GM19395 (cell line): ENCODE data around the gene TTC28.

Source experiments
- ATAC-seq: cut with Tn5 transposase; IDR thresholded peaks from one replicate; pipeline ENCODE4 v1.9.1; 2021; ENCODE audit warnings: mild to moderate bottlenecking, moderate library complexity; ENCODE audit not compliant: unreplicated experiment

TTC28 gene

DNA sequence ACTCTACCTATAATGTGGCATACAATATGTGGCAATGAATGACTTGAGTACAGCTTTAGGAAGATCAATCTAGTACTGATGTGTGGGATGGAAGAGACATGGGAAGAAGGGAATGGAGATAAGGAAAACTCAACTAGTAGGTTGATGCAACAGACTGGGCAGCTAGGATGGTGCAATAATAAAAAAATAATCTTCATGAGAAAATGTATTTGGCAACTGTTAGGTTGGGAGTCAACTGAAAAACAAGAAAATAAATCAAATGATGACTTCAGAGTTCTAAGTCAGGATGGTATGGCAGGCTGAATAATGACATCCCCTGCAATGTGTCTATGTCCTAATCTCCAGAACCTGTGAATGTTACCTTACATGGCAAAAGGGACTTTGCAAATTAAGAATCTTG lies 523.8 kb downstream of the TTC28 start:
- no peak for ATAC-seq

DNA sequence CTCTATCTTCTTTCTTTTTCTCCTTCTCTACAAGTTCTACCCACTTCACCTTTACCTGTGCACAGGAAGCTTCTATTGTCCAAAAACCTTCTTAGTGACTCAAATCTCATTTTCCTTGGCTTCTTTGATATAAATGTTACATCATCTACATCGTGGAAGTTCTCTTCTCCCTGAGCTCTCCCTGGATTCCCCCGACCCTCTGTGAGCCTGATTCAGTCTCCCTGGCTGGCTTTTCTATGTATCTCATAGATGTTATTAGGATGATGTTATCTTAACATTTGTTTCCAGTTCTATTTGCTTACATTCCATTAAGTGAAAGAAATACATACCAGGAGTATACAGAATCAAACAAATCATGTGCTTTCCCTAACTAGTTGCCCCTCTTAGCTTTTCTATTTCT lies 524.8 kb downstream of the TTC28 start:
- no peak for ATAC-seq

DNA sequence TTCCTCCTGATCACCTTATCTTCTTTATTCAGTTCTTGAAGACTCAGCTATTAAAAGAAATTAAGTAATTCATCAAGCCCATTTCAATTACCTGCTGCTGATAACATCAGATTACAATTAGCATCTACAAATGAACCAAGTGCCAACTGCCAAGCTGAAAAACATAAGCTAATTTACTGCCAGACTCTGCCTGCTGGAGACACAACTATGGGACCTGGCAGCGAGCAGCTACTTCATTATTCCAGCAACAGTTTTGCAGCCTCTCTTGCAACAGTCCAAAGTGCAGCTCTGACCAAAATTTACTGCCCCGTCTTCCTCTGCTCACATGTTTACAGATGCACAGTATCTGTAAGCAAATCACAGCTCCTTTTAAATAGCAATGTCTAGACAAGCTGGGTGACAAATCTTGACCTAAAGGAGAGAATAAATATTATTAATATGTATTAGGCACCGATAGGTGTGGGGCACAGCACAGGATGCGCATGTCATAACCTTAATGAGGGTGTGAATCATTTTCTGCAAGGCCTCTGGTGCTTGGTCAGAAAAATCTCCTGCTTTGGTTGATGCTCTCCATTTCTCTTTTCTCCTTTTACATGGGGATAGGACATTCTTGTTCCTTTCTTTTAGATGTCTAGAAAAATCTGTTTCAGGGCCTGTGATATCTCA lies 528.4 kb downstream of the TTC28 start:
- ATAC-seq, result no peak

DNA sequence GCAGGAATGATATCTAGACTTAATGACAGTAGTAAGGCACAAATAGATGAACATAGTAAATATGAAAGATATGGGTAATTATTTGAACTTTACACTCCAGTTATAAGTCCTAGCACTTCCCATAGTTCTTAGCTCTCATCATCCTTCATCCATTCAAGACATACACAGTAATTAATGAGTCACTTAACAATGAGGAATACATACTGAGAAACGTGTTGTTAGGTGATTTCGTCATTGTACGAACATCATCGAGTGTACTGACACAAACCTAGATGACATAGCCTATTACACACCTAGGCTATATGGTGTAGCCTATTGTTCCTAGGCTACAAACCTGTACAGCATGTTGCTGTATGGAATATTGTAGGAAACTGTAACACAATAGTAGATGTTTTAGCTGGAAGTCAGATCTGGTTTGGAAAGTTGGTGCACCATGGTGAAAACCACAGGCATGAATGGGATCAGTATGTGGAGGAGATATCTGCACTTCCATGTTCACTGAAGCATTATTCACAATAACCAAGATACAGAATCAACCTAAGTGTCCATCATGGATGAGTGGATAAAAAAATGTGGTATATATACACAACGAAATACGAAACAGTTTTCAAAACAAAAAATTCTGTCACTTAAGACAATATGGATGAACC lies 530.7 kb downstream of the TTC28 start:
- ATAC-seq, result no peak

DNA sequence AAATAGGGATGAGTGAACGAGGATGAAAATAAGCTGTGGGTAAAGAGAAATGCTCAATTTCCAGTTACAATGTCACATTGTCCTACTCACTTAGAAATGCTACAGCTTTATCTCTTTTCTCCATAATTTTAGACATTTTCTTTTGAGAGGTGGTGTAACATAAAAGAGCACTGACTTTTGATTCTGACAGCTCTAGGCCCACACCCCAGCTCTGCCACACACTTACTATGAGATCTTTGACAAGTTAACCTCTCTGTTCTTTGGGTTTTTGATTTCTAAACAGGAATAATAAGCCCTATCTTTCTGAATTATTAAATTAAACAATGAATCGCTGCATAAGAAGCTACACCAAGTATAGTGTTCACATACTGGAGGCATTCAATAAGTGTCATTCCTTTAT lies 532.2 kb downstream of the TTC28 start:
- ATAC-seq, result no peak

DNA sequence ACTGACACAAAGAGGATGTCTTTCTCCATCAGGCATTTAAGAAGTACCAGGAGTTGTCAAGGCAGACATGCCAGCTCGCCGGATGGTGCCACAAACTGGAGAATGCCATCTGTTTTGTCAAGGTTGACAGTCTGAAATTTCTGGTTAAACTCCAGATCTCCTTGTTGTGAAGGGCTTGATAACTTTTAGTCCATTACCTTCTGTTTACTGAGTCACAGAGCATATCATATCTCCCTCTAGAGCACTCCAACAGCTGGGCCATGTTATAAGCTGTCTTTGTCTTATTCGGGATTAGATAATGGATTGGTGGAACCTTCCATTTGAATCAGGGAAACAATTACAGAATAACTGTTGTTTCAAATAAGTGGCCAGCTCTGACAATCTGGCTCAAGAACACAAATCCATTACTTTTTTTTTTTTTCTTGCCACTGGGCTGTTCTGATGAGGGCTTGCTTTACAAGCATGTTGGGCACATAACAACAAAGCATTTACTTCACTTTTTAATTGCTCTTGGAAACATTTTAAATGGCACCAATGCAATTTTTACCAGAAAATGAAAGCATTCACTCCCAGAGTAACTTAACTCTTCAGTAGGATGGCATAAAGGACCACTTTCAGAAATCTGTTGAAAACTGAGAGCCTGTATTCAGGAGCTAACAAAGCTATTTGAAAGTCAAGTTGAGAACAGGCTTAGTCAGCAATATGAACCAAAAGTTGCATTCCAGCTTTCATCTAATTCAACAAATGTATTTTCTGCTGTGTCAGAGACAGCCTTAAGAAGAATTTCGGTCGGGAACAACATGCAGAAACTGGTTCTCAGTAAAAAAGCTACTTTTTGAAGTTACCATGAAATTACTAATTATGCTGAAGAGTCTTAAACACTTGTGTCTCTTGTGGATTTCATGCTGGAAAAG lies 533.0 kb downstream of the TTC28 start:
- ATAC-seq, result no peak

DNA sequence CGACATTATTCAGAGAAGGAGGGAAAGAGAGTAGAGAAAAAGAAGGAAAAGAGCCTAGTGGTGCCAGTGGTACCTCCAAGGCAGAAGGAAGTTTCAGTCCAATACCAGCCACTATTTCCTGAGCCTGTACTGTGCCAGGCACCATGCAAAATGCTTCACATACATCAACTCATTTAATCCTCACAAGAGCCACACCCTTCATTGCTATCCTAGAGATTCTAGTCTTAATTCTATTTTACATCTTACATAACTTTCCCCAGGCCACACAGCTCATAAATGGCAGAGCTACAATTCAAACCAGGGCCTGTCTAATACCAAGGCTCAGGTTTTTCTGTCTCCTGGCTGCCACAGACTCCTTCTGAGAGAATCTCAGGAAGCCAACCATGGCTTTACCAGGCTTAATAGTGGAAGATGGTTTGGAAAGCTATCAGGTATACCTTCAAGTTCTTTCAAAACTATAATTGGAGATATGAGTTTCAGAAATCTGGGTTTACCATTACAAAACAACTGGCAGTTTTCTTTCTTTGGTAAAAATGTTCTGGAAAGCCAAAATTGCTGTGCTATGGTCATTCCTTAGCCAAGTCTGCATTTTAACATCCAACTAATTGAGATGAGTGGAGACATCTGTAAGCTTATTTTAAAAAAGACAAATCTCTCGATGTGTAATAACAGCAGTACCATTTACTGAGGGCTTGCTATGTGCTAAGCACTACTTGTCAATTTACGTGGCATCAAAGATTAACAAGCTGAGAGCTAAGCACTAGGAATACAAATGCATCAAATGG lies 535.5 kb downstream of the TTC28 start:
- ATAC-seq, result no peak

DNA sequence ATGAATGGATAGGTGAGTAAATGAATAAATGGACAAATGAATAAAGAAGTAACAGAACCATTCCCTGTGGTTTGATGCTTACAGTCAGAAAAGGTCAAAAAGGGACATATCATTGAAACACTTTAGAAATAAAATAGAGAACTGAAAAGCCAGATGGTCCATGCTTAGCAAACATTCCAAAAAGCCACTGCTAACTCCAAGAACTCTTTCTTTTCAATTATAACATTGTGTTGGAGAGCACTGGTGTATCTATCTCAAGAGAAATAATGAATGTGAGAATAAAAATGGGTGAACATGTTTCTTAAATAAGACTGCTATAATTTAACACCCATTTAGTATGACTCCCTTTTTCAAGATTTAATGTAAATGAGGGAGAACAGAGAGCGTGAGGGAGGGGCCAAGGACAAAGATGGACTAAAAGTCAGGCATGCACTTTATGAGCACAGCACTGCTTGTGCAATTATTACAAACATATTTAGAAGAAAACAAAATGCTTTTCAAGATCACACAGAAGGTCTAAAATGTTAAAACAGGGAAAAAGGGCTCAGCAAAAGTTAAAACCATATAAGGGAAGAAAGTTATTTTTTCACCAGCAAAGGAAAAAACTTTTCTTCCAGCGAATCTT lies 536.3 kb downstream of the TTC28 start:
- no peak for ATAC-seq

DNA sequence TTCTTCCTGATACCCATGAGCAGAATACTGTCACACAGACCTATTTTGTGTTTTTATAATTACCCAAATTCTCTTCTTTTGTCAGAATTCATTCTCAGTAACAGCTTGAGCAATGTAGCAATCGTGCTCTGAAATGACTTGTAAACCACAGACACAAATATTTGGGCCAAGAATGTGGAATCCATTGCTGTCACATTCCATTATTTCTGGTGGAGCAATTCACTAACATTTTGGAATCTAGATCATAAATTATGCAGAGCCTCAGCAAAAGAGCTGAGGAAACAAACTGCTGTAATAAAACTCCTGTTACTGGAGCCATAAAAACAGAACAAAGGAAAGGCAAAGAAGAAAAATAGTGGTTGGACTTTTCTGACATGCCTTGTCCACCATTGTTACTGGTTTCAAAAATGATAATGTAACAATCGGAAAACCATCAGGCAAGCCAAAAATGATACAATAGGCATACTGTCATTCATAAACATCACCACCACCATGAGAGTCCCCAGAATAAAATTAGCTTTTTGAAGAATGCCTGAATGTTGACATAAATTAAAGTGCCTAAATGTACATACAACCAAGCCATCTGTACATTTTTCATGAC lies 537.2 kb downstream of the TTC28 start:
- ATAC-seq, result no peak

DNA sequence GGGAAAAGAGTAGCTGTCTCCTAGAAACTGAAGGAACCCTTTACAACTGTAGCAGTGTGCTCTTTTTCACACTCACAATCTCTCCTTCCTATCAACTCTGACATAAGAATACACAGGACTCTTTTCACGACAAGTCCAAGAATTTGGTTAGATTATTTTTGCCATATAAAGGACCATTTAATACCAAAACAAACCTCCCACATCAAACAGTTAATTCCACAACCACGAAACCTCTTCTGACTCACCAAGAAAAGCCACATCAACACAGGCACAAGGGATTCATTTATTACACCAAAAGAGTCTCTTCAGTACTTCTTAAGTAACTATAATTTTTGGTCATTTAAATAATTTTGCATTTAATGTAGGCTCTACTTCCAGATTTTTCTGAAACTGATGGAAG lies 538.0 kb downstream of the TTC28 start:
- ATAC-seq, result no peak

DNA sequence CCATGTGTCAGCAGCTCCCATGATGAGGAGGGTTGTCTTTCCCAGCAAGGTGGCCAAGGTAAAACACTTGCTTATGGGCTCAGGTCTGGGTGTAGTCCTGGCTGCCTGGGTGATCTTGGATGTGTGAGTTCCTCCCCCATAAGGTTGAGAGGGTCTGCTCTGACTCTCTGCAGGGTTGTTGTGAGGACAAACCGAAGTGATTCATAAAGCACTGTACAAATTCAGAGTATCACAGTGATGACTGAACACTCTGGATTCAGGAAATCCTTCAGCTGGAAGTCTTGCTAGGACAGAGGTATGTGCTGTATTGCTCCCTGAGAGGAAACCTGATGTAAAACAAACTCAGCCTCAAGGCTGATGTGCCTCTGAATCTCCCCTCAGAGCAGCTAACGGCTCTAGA lies 539.7 kb downstream of the TTC28 start:
- no peak for ATAC-seq

DNA sequence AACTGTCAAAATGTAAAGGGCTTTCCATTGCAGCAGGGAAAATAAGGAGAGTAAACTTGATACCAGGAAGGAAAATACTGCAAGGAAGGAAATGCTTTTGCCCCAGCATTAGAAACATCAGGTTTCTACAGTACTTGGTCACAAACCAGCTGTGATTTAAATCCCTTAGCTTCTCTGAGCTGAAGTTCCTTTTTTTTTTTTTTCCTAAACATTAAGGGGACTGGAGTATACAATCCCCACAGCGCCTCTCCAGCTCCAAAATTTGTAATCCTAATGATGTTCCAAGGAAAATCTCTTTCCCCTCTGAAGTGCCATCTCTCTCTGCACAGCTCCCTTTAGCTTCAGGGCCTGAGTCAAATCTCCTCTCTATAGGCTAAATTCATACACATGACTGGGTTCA lies 540.1 kb downstream of the TTC28 start:
- no peak for ATAC-seq

DNA sequence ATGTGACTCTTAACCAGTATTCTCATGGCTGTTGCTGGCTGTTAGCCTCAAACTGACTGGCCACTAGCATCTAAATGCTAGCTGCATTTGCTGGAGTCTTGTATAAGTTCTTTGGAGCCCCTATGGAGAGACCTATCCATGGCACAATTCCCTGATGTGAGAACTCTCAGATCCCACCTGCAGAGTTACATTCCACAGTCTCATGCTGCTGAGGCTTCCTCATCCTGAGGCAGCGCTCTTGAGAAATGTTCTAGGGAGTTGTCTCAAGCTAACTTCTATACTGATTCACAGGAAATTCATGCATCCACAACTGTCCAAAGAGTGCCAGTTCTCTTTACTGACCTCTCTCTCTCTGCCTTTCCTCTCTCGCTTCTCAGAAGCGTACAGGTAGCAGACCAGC lies 542.6 kb downstream of the TTC28 start:
- no peak for ATAC-seq

DNA sequence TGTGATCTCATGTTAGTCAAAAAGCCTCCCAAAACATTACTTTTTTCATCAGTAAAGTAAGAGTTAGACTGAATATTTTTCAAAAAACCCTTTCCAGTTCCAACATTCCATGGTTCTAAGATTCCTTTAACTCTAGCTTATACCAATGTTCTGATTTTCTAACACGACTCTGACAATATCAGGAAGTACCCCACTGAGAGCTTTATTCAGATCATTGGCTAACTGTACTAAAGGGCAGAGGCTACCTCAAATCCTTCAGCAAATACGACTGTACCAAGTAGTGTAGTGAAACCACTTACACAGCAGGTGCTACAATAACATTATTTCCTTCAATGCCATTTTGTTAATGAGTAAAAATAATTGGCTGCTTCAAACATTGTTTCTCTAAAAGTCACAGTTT lies 547.2 kb downstream of the TTC28 start:
- ATAC-seq, result no peak

DNA sequence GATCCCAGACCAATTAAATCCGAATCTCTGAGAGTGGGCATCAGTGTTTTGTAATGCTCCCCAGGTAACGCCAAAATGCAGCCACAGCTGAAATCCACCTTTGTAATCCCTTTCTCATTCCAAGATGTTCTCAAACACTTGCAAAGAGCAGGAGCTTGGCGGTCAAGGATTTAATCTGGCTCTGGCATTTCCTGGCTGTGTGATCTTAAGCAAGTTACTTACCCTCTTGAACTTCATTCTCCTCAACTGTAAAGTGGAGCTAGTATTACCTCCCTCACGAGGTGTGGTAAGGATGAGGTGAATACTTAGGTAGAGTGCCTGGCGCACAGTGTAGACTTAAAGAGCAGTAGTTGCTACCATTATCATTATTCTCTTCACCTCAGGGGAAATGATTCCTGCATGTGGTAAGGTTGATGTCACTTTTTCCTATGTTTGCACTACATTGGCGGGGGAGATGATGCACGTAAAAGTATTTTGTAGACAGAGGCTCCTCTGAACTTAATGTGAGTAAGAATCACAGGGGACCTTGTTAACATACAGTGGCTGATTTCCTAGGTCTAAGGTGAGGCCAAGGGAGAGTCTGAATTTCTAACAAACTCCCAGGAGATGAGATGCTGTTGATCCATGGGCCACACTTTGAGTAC lies 550.2 kb downstream of the TTC28 start:
- no peak for ATAC-seq

DNA sequence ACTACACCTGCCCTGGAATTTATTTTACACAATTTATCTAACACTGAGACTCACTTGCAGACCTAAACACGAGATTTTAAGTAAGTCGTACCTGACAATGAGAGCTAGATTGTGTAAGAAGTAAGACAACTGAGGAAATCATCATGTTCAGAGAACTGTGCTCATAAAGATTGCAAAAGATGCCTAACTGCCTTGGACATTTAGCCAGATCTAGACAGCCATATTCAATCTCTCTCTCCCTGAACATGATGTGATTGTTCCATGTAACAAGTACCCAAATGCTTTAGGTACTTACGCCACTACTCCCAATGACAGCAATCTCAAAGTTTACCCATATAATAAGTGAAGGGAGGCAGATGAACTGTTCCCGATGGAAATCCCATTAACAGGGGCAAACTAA lies 550.8 kb downstream of the TTC28 start:
- no peak for ATAC-seq

DNA sequence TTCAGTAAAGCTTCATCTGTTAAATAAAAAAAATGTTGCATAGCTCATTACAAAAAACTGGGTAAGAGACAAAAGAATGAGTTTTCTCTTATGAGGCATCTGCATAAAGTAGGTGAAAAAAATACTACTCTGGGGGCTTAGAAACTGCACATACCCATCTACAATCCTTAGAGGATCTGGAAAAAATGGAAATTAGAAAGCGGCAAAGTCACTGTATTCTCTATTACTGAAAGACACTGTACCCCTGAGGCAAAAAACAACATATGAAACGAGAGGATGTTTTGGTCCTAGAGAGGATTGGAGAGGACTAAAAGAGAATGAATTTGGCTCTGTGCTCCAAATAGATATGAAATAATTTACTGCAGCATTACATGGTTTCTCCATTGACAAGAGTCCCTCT lies 553.8 kb downstream of the TTC28 start:
- ATAC-seq, result no peak

DNA sequence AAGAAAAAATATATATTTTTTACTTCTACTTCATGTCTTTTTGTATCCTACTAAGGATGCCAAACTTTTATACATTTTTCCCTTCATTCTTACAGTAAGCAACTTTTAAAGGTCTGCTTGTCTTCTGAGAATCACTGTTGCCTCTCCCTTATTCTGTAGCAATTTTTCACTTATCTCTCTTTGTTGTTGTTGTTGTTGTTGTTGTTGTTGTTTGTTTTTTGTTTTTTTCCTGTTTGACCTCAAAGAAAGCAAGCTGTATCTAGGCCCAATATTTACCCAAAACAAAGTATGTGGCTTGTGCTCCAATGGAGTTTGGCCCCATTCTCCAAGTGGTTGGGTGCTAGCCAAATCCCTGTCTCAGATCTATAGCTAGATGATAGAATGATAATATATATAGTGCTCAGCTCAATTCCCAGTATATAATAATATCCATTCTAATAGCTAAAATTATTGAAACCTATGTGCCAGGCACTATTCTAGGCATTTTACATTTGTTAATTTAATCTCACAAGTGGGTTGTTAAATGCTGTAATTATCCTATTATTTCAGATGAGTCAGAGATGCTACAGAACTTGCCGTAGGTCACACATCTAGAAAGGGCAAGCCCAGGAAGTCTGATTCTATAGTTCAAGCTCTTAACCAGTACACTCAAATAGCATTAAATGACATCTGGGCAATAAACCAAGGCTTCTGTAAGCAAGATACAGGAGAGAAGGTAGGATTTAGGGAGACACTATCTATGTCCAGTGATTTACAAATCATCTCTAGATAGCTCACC lies 555.5 kb downstream of the TTC28 start:
- ATAC-seq, result no peak
